ENCODE results near the gene CYP19A1. TPM values are rescaled to one million over a fixed set of nuclear protein-coding genes. Genes with fewer than 3 reads are reported as not detected.

Gene CYP19A1
- total RNA-seq, 1 experiment from 2014 or later = not detected

DNA sequence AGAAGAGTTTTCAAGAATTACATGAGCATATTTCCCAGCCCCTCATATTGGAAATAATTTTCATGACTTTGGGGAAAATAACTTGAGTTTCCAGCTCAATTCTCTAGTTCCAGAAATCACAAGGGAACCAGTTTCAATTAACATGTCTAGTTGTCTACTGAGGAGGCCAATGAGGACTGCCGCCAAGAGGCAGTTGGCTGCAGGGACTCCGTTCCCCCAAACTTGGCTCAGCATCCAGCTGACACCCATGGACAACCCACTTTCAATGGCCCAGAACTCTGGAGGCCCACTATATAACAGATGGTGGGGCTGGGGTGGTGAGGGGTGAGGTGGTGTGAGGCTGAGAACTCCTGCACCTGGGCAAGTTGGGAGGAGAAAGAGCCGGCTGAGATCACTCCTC lies 157.2 kb downstream of the CYP19A1 start:
- Histone ChIP-seq H3K27ac (ENCODE audit: low read depth, low read length) (no peak overlapping the region), H3K4me2 (ENCODE audit: low read length) (no peak overlapping the region), H3K4me3 (replicated peaks in 1 of 2; ENCODE audit: low read depth in 1 of 2, low read length in 2 of 2) (no peak overlapping the region), H3K27me3 (ENCODE audit: insufficient read depth, low read length) (no peaks in the 10 kb centered on the region), H3K36me3 (ENCODE audit: control insufficient read depth in 1 of 2, insufficient read depth in 2 of 2, low read length in 2 of 2) (no peaks in the 10 kb centered on the region), H3K9ac (ENCODE audit: low read length) (no peak overlapping the region), H3K4me1 (ENCODE audit: control insufficient read depth in 1 of 2, insufficient read depth in 2 of 2, low read length in 2 of 2) (no peaks in the 10 kb centered on the region), H4K20me1 (ENCODE audit: insufficient read depth) (no peaks in the 10 kb centered on the region), H3K79me2 (ENCODE audit: insufficient read depth, low read length) (no peaks in the 10 kb centered on the region), H2AFZ (ENCODE audit: low read depth, low read length, poor library complexity, severe bottlenecking) (no peak overlapping the region), H3K9me2 (ENCODE audit: insufficient read depth) (no peaks in the 10 kb centered on the region), H3K9me3 (ENCODE audit: control insufficient read depth in 1 of 2, insufficient read depth in 1 of 2, low read depth in 1 of 2, low read length in 2 of 2) (no peaks in the 10 kb centered on the region)
- TF ChIP-seq, protein P1, sequence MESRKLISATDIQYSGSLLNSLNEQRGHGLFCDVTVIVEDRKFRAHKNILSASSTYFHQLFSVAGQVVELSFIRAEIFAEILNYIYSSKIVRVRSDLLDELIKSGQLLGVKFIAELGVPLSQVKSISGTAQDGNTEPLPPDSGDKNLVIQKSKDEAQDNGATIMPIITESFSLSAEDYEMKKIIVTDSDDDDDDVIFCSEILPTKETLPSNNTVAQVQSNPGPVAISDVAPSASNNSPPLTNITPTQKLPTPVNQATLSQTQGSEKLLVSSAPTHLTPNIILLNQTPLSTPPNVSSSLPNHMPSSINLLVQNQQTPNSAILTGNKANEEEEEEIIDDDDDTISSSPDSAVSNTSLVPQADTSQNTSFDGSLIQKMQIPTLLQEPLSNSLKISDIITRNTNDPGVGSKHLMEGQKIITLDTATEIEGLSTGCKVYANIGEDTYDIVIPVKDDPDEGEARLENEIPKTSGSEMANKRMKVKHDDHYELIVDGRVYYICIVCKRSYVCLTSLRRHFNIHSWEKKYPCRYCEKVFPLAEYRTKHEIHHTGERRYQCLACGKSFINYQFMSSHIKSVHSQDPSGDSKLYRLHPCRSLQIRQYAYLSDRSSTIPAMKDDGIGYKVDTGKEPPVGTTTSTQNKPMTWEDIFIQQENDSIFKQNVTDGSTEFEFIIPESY (IDR thresholded peaks at IDR 0.05; ENCODE audit: extremely low read depth, insufficient replicate concordance, low read length) = no peak
- no peak for TF ChIP-seq ELF1 (IDR thresholded peaks at IDR 0.05; ENCODE audit: borderline replicate concordance, low read depth)
- TF ChIP-seq ZNF274 (IDR thresholded peaks at IDR 0.05; ENCODE audit: low read depth, low read length) = no peak
- TF ChIP-seq SIN3A (IDR thresholded peaks at IDR 0.05; ENCODE audit: low read depth) = no peak
- TF ChIP-seq, protein P2, sequence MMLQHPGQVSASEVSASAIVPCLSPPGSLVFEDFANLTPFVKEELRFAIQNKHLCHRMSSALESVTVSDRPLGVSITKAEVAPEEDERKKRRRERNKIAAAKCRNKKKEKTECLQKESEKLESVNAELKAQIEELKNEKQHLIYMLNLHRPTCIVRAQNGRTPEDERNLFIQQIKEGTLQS (IDR thresholded peaks at IDR 0.05) = no peak
- no peak for TF ChIP-seq EGR1 (IDR thresholded peaks at IDR 0.05; ENCODE audit: low read depth)
- TF ChIP-seq FOSL1 (IDR thresholded peaks at IDR 0.05; ENCODE audit: low read depth) = no peak
- no peak for TF ChIP-seq RAD21 (IDR thresholded peaks at IDR 0.05; ENCODE audit: low read depth)
- no peak for TF ChIP-seq JUND (IDR thresholded peaks at IDR 0.05)
- no peak for TF ChIP-seq EZH2phosphoT487 (IDR thresholded peaks at IDR 0.05; ENCODE audit: borderline replicate concordance)
- TF ChIP-seq, protein P3, sequence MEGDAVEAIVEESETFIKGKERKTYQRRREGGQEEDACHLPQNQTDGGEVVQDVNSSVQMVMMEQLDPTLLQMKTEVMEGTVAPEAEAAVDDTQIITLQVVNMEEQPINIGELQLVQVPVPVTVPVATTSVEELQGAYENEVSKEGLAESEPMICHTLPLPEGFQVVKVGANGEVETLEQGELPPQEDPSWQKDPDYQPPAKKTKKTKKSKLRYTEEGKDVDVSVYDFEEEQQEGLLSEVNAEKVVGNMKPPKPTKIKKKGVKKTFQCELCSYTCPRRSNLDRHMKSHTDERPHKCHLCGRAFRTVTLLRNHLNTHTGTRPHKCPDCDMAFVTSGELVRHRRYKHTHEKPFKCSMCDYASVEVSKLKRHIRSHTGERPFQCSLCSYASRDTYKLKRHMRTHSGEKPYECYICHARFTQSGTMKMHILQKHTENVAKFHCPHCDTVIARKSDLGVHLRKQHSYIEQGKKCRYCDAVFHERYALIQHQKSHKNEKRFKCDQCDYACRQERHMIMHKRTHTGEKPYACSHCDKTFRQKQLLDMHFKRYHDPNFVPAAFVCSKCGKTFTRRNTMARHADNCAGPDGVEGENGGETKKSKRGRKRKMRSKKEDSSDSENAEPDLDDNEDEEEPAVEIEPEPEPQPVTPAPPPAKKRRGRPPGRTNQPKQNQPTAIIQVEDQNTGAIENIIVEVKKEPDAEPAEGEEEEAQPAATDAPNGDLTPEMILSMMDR (IDR thresholded peaks at IDR 0.05 in 2 of 3, conservative IDR thresholded peaks at IDR 0.05 in 1 of 3; ENCODE audit: borderline replicate concordance in 1 of 3, insufficient read depth in 1 of 3, low read depth in 2 of 3, low read length in 2 of 3) = no peak
- TF ChIP-seq YY1 (IDR thresholded peaks at IDR 0.05; ENCODE audit: extremely low read depth, insufficient replicate concordance, low read depth, low read length) = no peak
- no peak for TF ChIP-seq CEBPB (IDR thresholded peaks at IDR 0.05; ENCODE audit: low read depth)
- no peak for TF ChIP-seq CBX3 (IDR thresholded peaks at IDR 0.05; ENCODE audit: low read depth)
- no peak for TF ChIP-seq POLR2AphosphoS5 (IDR thresholded peaks at IDR 0.05; ENCODE audit: low read depth, low read length)
- DNase-seq (ENCODE audit: low read depth, low spot score) = no peak
- BruUV-seq (replicated peaks) = no TSS peak
- ChIA-PET RAD21 (ENCODE audit: low non-redundant PET in 1 of 2, low total read pairs in 2 of 2, uncharacterized antibody in 2 of 2, unreplicated experiment in 2 of 2) (no interaction called here), CTCF (no interaction called here), POLR2A (no interaction called here)
- ATAC-seq = no peak
- intact Hi-C loops (cut with micrococcal nuclease) = no loop called here
